ENCODE measurements around the gene HPF1.
"Not testable (repeated sequence)": the region's sequence is repeated elsewhere in the genome, so short reads cannot be mapped to it uniquely, and the experiment has no call there.

The HPF1 gene

GRCh38 chr4:169757575-169758184 is at the start of gene HPF1:
HPF1 (minus strand) TSS chr4:169757944; CDS start chr4:169757877, 67 bp downstream.
- TF ChIP-seq CTCF (IDR thresholded peaks at IDR 0.05; ENCODE audit: borderline replicate concordance, control extremely low read depth, extremely low read depth, insufficient read depth, missing control alignments) = no peak
- in situ Hi-C loops (cut with MboI; ENCODE audit: low sequenced_read_pairs, unreplicated experiment) = no loop called here
- DNase-seq (ENCODE audit: low spot score) = peak; percentile 96

DNA sequence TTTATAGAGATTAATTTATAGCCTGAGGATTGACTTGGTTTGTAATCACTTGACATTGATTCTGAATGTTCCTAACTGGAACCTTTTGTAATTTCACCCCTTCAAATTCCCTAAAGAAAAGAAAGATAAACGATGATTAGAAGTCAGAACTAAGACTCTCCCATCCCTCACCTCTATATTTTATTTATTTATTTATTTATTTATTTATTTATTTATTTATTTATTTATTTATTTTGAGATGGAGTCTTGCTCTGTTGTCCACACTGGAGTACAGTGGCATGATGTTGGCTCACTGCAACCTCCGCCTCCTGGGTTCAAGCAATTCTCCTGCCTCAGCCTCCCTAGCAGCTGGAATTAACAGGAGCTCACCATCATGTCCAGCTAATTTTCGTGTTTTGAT is 49.0 kb upstream of the HPF1 start:
- in situ Hi-C loops (cut with MboI; ENCODE audit: low sequenced_read_pairs, unreplicated experiment) = loop anchor here (10.0 kb wide), 1 partner anchor 238 kb away; no protein-coding TSS in a partner anchor
- not testable (repeated sequence) for DNase-seq (ENCODE audit: low spot score)

DNA sequence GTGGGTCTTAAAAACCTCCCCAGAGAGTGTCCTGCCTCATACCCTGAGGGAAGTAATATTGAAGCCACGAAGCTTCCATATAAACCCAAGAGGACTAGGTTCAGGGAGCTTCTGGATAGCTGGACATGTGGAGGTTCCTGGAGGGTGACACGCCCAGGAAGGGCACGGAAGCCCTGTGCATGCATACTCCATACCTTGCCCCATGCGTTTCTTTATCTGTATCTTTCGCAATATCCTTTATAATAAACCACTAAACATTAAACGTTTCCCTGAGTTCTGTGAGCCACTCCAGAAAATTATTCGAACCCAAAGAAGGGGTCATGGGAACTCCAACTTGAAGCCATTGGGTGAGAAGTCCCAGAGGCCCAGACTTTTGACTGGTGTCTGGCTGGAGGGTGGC is 45.7 kb upstream of the HPF1 start:
- no peak for TF ChIP-seq CTCF (IDR thresholded peaks at IDR 0.05; ENCODE audit: borderline replicate concordance, control extremely low read depth, extremely low read depth, insufficient read depth, missing control alignments)
- in situ Hi-C loops (cut with MboI; ENCODE audit: low sequenced_read_pairs, unreplicated experiment) = loop anchor here (10.0 kb wide), 1 partner anchor 241 kb away; no protein-coding TSS in a partner anchor
- DNase-seq (ENCODE audit: low spot score) = no peak

GRCh38 chr4:169802873-169803272 is 45.1 kb upstream of the HPF1 start:
- DNase-seq (ENCODE audit: low spot score) = no peak
- no peak for TF ChIP-seq CTCF (IDR thresholded peaks at IDR 0.05; ENCODE audit: borderline replicate concordance, control extremely low read depth, extremely low read depth, insufficient read depth, missing control alignments)
- in situ Hi-C loops (cut with MboI; ENCODE audit: low sequenced_read_pairs, unreplicated experiment) = loop anchor here (10.0 kb wide), 1 partner anchor 242 kb away; no protein-coding TSS in a partner anchor

DNA sequence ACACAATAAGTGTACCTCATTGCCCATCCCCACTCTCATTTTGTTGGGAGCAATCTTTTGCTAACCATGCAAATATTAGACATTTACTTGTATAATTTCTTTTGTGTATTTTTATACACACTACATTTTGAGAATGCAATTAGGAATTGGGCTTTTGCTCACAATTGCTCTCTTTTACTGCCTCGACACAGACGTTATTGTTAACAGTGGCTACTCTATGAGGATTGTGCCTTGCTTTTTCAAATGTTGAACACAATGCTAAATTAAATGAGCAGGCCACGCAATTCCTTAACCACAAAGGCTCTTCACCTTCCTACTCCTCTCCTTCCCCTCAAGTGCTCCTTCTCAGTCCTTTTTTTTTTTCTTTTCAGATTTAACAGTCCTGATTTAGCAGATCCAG is 42.8 kb upstream of the HPF1 start:
- in situ Hi-C loops (cut with MboI; ENCODE audit: low sequenced_read_pairs, unreplicated experiment) = loop anchor here (10.0 kb wide), 1 partner anchor 244 kb away; no protein-coding TSS in a partner anchor
- no peak for DNase-seq (ENCODE audit: low spot score)
- TF ChIP-seq CTCF (IDR thresholded peaks at IDR 0.05; ENCODE audit: borderline replicate concordance, control extremely low read depth, extremely low read depth, insufficient read depth, missing control alignments) = no peak

DNA sequence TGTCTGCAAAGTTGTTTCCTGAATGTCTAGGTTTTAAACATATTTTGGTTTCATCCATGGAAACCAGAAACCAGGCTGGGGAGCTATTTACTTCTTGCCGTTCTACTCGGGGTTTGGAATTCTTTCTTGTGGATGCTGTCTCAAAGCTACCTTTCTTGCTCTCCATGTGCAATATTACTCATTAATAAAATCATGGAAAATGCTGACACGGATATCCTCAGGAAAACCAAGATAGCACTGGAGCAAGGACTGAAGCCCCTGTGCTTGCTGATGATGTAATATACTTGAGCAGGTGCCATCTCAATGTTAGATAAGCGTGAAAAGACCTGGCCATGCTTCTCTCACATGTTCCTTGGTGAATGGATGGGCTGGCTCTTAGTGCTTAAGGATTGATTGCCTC is 41.5 kb upstream of the HPF1 start:
- DNase-seq (ENCODE audit: low spot score) = no peak
- in situ Hi-C loops (cut with MboI; ENCODE audit: low sequenced_read_pairs, unreplicated experiment) = no loop called here

More for the DNA sequence above, 41.5 kb upstream of the HPF1 start:
- TF ChIP-seq CTCF (IDR thresholded peaks at IDR 0.05; ENCODE audit: borderline replicate concordance, control extremely low read depth, extremely low read depth, insufficient read depth, missing control alignments) = no peak
